ENCODE measurements around the gene SDK2.
A peak's percentile ranks its signal among the peaks of the same experiment; 100 is the strongest.

The SDK2 gene

GRCh38 chr17:73585583-73585982, 58.7 kb downstream of the SDK2 start:
- DNase-seq, result no peak

- DNase-seq, result no peak
Observed at GRCh38 chr17:73584987-73585386, 59.3 kb downstream of the SDK2 start.

- no peak for DNase-seq
Observed at GRCh38 chr17:73584049-73584448, 60.2 kb downstream of the SDK2 start.

- DNase-seq, result no peak
Observed at GRCh38 chr17:73582821-73583220, 61.4 kb downstream of the SDK2 start.

GRCh38 chr17:73582359-73582758, 61.9 kb downstream of the SDK2 start:
- no peak for DNase-seq

- DNase-seq, result no peak
Observed at GRCh38 chr17:73581379-73581778, 62.9 kb downstream of the SDK2 start.

- DNase-seq, result no peak
Observed at GRCh38 chr17:73580073-73580710, 64.1 kb downstream of the SDK2 start.

- no peak for DNase-seq
Observed at GRCh38 chr17:73576556-73577098, 67.6 kb downstream of the SDK2 start.

- DNase-seq, result no peak
Observed at GRCh38 chr17:73575470-73576221, 68.6 kb downstream of the SDK2 start.

GRCh38 chr17:73571511-73572130, 72.6 kb downstream of the SDK2 start:
- DNase-seq, result no peak

GRCh38 chr17:73569762-73570319, 74.4 kb downstream of the SDK2 start:
- no peak for DNase-seq

GRCh38 chr17:73568934-73569333, 75.3 kb downstream of the SDK2 start:
- no peak for DNase-seq

GRCh38 chr17:73566905-73567782, 77.1 kb downstream of the SDK2 start:
- DNase-seq, result peak; percentile 35

- no peak for DNase-seq
Observed at GRCh38 chr17:73564843-73565242, 79.4 kb downstream of the SDK2 start.

- DNase-seq, result no peak
Observed at GRCh38 chr17:73562896-73563295, 81.3 kb downstream of the SDK2 start.

- DNase-seq, result no peak
Observed at GRCh38 chr17:73561111-73561510, 83.1 kb downstream of the SDK2 start.

- DNase-seq, result no peak
Observed at GRCh38 chr17:73560661-73561060, 83.6 kb downstream of the SDK2 start.

GRCh38 chr17:73559532-73559931, 84.7 kb downstream of the SDK2 start:
- no peak for DNase-seq

GRCh38 chr17:73555199-73555960, 88.9 kb downstream of the SDK2 start:
- DNase-seq, result no peak

- no peak for DNase-seq
Observed at GRCh38 chr17:73554498-73554897, 89.7 kb downstream of the SDK2 start.

- DNase-seq, result no peak
Observed at GRCh38 chr17:73553311-73553710, 90.9 kb downstream of the SDK2 start.

Data from suppressor macrophage treated with lipopolysaccharide for 4 hours (primary cell).